ENCODE data around the gene GAMT. TPM values are rescaled to one million over a fixed set of nuclear protein-coding genes. Genes with fewer than 3 reads are reported as not detected.

GAMT gene
- total RNA-seq, 3 donors from 2014 or later = 23.6 to 40.0 (median 30.3) TPM

DNA sequence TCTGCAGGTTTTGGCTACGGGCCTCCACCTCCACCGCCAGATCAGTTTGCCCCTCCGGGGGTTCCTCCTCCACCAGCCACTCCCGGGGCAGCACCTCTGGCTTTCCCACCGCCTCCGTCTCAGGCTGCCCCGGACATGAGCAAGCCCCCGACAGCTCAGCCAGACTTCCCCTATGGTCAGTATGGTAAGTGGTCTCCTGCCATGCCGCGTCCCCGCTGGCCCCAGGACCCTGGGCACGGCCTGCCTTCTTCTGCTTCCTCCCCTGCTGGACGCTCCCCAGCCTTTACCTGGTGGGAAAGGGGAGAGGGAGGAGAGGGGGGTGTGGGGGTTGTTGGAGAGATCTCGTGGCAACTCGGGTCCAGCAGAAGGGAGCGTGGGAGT lies 31.2 kb upstream of the GAMT start:
- no peaks in the 10 kb centered on the region for H3K9me3 ChIP-seq
- H3K27ac ChIP-seq = no peak overlapping the region
- H3K27me3 ChIP-seq = no peaks in the 10 kb centered on the region
- peaks cover 11% of the 10 kb centered on the region for H3K36me3 ChIP-seq
- TF ChIP-seq, protein P1, sequence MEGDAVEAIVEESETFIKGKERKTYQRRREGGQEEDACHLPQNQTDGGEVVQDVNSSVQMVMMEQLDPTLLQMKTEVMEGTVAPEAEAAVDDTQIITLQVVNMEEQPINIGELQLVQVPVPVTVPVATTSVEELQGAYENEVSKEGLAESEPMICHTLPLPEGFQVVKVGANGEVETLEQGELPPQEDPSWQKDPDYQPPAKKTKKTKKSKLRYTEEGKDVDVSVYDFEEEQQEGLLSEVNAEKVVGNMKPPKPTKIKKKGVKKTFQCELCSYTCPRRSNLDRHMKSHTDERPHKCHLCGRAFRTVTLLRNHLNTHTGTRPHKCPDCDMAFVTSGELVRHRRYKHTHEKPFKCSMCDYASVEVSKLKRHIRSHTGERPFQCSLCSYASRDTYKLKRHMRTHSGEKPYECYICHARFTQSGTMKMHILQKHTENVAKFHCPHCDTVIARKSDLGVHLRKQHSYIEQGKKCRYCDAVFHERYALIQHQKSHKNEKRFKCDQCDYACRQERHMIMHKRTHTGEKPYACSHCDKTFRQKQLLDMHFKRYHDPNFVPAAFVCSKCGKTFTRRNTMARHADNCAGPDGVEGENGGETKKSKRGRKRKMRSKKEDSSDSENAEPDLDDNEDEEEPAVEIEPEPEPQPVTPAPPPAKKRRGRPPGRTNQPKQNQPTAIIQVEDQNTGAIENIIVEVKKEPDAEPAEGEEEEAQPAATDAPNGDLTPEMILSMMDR (IDR thresholded peaks at IDR 0.05) = no peak
- TF ChIP-seq POLR2AphosphoS5 (IDR thresholded peaks at IDR 0.05) (no peak), POLR2A (IDR thresholded peaks at IDR 0.05) (no peak)
- no peak overlapping the region for H3K4me3 ChIP-seq
- DNase-seq (ENCODE audit: low spot score in 2 of 2) = no peak
- intact Hi-C loops (cut with DNase I; ENCODE audit: low total_unique reads) = no loop called here
- H3K4me1 ChIP-seq = no peaks in the 10 kb centered on the region

DNA sequence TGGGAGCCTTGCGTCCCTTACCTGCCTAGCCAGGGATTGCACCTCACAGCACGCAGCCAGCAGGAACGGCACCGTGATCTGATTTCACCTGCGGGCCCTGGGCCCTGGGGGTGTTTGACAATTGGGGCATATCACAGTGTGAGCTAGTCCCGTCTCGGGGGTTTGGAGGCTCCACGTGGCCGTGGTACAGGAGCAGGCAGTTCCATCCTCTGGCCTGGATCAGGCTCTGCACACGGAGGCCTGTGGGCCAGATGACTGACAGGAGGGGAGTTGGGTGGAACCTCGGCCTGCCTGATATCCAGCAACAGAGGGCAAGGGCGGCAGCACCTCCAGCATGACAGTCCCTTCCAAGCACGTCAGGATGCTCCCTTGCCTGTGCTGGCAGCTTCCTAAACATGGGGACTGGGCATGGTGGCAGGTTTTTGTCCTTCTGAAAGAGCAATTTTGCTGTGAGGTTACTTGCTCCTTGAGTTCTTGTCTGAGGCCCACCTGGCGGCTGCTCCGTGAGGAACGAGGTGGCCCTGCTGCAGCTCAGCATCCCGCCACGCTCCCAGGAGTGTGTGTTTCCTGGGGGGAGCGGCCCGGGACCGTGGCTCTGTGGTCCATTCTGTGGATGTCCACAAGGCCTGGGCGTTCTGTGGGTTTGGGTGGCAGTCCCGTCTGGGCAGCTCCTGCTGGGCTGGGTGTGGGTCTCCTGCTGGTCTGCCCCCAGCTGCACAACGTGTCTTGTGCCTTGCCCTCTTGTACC lies 30.6 kb upstream of the GAMT start:
- intact Hi-C loops (cut with DNase I; ENCODE audit: low total_unique reads) = no loop called here
- Histone ChIP-seq H3K27ac (no peak overlapping the region), H3K27me3 (no peaks in the 10 kb centered on the region), H3K9me3 (no peaks in the 10 kb centered on the region), H3K4me3 (no peak overlapping the region), H3K4me1 (no peaks in the 10 kb centered on the region), H3K36me3 (peaks cover 11% of the 10 kb centered on the region)
- TF ChIP-seq, protein P1 (IDR thresholded peaks at IDR 0.05) = no peak
- TF ChIP-seq POLR2AphosphoS5 (IDR thresholded peaks at IDR 0.05) (no peak), POLR2A (IDR thresholded peaks at IDR 0.05) (no peak)
- DNase-seq (ENCODE audit: low spot score in 2 of 2) = no peak

DNA sequence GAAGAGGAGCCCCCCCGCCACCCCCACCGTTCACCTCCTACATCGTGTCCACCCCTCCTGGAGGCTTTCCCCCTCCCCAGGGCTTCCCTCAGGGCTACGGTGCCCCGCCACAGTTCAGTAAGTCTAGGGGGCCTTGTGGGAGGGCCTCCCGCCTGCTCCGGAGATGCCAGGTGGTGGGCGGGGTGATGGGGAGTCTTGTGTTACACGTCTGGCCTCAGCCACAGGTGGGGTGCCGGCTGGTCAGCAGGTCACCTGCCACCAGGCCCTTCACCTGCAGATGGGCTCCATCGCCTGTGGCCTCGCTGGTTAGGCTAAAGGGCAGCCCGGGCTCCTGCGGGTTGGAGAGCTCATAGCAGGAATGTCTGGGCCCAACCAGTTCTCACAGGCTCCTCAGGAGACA lies 28.9 kb upstream of the GAMT start:
- H3K36me3 ChIP-seq = peaks cover 11% of the 10 kb centered on the region
- TF ChIP-seq POLR2A (IDR thresholded peaks at IDR 0.05) (no peak), POLR2AphosphoS5 (IDR thresholded peaks at IDR 0.05) (no peak)
- TF ChIP-seq, protein P1 (IDR thresholded peaks at IDR 0.05) = no peak
- H3K9me3 ChIP-seq = no peaks in the 10 kb centered on the region
- H3K4me1 ChIP-seq = no peaks in the 10 kb centered on the region
- no peaks in the 10 kb centered on the region for H3K27me3 ChIP-seq
- no peak for DNase-seq (ENCODE audit: low spot score in 2 of 2)
- H3K4me3 ChIP-seq = no peak overlapping the region
- intact Hi-C loops (cut with DNase I; ENCODE audit: low total_unique reads) = no loop called here
- no peak overlapping the region for H3K27ac ChIP-seq

DNA sequence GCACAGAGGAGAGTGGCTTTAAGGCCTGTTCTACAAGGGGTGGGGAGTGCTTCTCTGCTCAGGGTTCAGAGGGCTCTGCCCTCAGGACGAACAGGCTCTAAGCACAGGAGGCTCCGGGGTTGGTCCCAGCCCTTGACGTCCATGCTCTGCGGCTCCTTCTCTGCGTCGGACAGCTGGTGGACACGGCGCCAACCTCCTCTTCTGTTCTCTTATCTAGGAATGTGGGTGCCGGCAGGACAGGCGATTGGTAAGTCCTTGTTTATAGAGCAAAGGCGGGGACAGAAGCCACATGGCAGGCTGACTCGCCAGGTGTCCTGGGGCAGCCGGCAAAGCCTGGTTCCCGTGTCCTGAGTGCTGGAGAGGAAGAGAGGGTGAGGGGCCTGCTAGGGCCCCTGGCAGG lies 28.4 kb upstream of the GAMT start:
- intact Hi-C loops (cut with DNase I; ENCODE audit: low total_unique reads) = no loop called here
- TF ChIP-seq, protein P1 (IDR thresholded peaks at IDR 0.05) = no peak
- TF ChIP-seq POLR2AphosphoS5 (IDR thresholded peaks at IDR 0.05) = no peak
- no peak for DNase-seq (ENCODE audit: low spot score in 2 of 2)
- Histone ChIP-seq H3K9me3 (no peaks in the 10 kb centered on the region), H3K4me1 (no peaks in the 10 kb centered on the region), H3K4me3 (no peak overlapping the region), H3K36me3 (peaks cover 11% of the 10 kb centered on the region), H3K27ac (no peak overlapping the region), H3K27me3 (no peaks in the 10 kb centered on the region)

DNA sequence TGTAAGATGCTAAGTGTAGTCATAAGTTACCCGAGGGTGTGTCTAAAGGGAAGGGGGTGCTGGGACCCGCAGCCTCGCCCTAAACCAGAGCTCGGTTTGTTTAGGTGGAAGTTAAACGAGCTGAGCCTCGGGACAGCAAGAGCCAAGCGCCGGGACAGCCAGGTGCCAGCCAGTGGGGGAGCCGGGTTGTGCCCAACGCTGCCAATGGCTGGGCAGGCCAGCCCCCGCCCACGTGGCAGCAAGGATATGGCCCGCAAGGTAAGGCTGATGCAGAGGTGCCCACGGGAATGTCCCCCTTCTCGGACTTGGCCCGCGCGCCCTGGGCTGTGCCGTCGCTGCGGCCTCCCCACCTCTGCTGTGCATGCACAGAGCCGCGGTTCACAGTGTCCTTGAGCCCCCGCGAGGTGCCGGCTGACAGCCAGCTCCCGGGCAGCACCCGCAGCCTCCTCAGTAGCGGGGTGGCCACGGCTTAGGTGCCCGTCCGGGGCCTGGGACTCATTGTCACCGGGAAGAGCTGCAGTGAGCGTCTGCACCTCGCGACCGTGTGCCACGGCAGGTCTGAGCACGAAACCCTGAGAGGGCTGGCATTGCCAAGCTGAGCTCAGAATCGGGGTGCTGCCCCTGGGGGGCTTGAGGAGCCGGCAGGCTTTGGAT lies 27.5 kb upstream of the GAMT start:
- Histone ChIP-seq H3K27me3 (no peaks in the 10 kb centered on the region), H3K4me3 (no peak overlapping the region), H3K36me3 (peaks cover 11% of the 10 kb centered on the region), H3K4me1 (no peaks in the 10 kb centered on the region), H3K9me3 (no peaks in the 10 kb centered on the region), H3K27ac (no peak overlapping the region)
- intact Hi-C loops (cut with DNase I; ENCODE audit: low total_unique reads) = no loop called here
- no peak for DNase-seq (ENCODE audit: low spot score in 2 of 2)
- TF ChIP-seq POLR2A (IDR thresholded peaks at IDR 0.05) (no peak), POLR2AphosphoS5 (IDR thresholded peaks at IDR 0.05) (no peak)
- TF ChIP-seq, protein P1 (IDR thresholded peaks at IDR 0.05) = no peak
